HepG2 (cell line): ENCODE results near the gene NCOA3. TPM values are rescaled to one million over a fixed set of nuclear protein-coding genes. Genes with fewer than 3 reads are reported as not detected.
A peak's percentile ranks its signal among the peaks of the same experiment; 100 is the strongest.

Experiments used
- ATAC-seq: fragments of 200-7000 bp; cut with Tn5 transposase; 3 replicates; pipeline ENCODE4 v1.9.1; 2020; ENCODE audit warnings: mild to moderate bottlenecking, moderate library complexity
- BruUV-seq: library from RNA; stranded (reverse); fragments of 400-500 nt; replicated peaks from 2 replicates; lab custom pipeline; 2021; lab: Mats Ljungman, UMichigan
- CTCF ChIA-PET: fragments of 300-600 bp; formaldehyde crosslinking; extraction: SDS; loops from one replicate; lab custom pipeline; 2021; ENCODE audit warnings: low total read pairs, inconsistent platforms, low intra/inter-chr PET ratio; lab: Yijun Ruan, JAX
- POLR2A ChIA-PET: fragments of 350-600 bp; sonication (Branson Sonifier 250); formaldehyde crosslinking; loops from one replicate; lab custom pipeline; 2020; ENCODE audit warnings: antibody characterized with exemption, inconsistent platforms; lab: Yijun Ruan, JAX
- DNase-seq: peaks from one replicate; pipeline ENCODE4 v3.0.0-alpha.2; 2015; ENCODE audit warnings: low spot score
- FAIRE-seq: peaks from 3 replicates; lab custom pipeline; 2011; peaks lifted over from hg19 to GRCh38; lab: Jason Lieb, UNC
- H2AFZ ChIP-seq: one replicate; pipeline ENCODE4 v1.6.1; 2011; ENCODE audit warnings: low read length, inconsistent platforms
- H3K27ac ChIP-seq: fragments of 300-600 bp; 3 replicates; pipeline ENCODE4 v1.8.0; 2011; ENCODE audit warnings: mixed run types, mild to moderate bottlenecking, mixed read lengths, low read length, inconsistent platforms; ENCODE audit not compliant: insufficient read depth; ENCODE audit errors: extremely low read length
- H3K27me3 ChIP-seq, 2 experiments: fragments of 200-600 bp in 1 of 2; 2 replicates in 1 of 2; 3 replicates in 1 of 2; pipeline versions ENCODE4 v1.6.0 to v1.8.0; 2011; ENCODE audit warnings: low read length in 2 of 2, mild to moderate bottlenecking in 2 of 2, moderate library complexity in 2 of 2, inconsistent platforms in 1 of 2; ENCODE audit not compliant: insufficient read depth in 2 of 2, control insufficient read depth in 1 of 2
- H3K36me3 ChIP-seq, 2 experiments: fragments of 200-600 bp in 1 of 2; replicated peaks in 1 of 2; 2 replicates in 1 of 2; 3 replicates in 1 of 2; pipeline versions ENCODE4 v1.5.1 to v1.8.0; 2011; ENCODE audit warnings: low read length in 2 of 2, inconsistent platforms in 1 of 2; ENCODE audit not compliant: insufficient read depth in 2 of 2, control insufficient read depth in 1 of 2
- H3K4me1 ChIP-seq: 2 replicates; pipeline ENCODE4 v1.5.1; 2012; ENCODE audit warnings: low read length, inconsistent platforms; ENCODE audit not compliant: insufficient read depth
- H3K4me2 ChIP-seq: 2 replicates; pipeline ENCODE4 v1.6.0; 2011; ENCODE audit warnings: low read depth, low read length, inconsistent platforms
- H3K4me3 ChIP-seq, 3 experiments: fragments of 200-600 bp in 1 of 3; sonication (generic), shearing (Covaris generic) in 1 of 3; replicated peaks in 1 of 3; 2 replicates each; pipeline ENCODE4 v1.5.1; 2011 to 2016; ENCODE audit warnings: low read length in 3 of 3, inconsistent platforms in 2 of 3, low read depth in 2 of 3, mild to moderate bottlenecking in 2 of 3, control low read depth in 1 of 3, mixed read lengths in 1 of 3; ENCODE audit not compliant: insufficient read depth in 1 of 3
- H3K79me2 ChIP-seq: one replicate; pipeline ENCODE4 v1.6.1; 2011; ENCODE audit warnings: low read length, inconsistent platforms; ENCODE audit not compliant: insufficient read depth
- H3K9ac ChIP-seq: 2 replicates; pipeline ENCODE4 v1.6.0; 2011; ENCODE audit warnings: mild to moderate bottlenecking, low read depth, low read length, inconsistent platforms; ENCODE audit not compliant: insufficient read depth
- H3K9me3 ChIP-seq: 2 replicates; pipeline ENCODE4 v1.5.1; 2012; ENCODE audit warnings: mild to moderate bottlenecking, low read length
- H4K20me1 ChIP-seq: 2 replicates; pipeline ENCODE4 v1.6.0; 2011; ENCODE audit warnings: inconsistent platforms, mild to moderate bottlenecking, low read length, moderate library complexity; ENCODE audit not compliant: insufficient read depth
- CREM ChIP-seq, 2 experiments: sonication (generic) in 1 of 2; formaldehyde crosslinking in 1 of 2; IDR thresholded peaks; 2 replicates each; pipeline versions ENCODE4 v1.4.0 to v1.6.1; 2016 to 2020; ENCODE audit warnings: antibody characterized with exemption in 1 of 2, mild to moderate bottlenecking in 1 of 2, missing genetic modification reagents in 1 of 2
- KAT2B ChIP-seq: fragments of 150-350 bp; IDR thresholded peaks from 2 replicates; pipeline ENCODE4 v1.6.1; 2014; ENCODE audit warnings: low read depth, low read length, borderline replicate concordance
- KLF11 ChIP-seq: IDR thresholded peaks from 2 replicates; pipeline ENCODE4 v1.6.1; 2016; ENCODE audit warnings: missing compliant biosample characterization
- NFKB2 ChIP-seq: sonication (generic); formaldehyde crosslinking; IDR thresholded peaks from 2 replicates; pipeline ENCODE4 v1.4.0; 2020; ENCODE audit warnings: missing genetic modification reagents, borderline replicate concordance
- ZMAT3 ChIP-seq: sonication (generic); formaldehyde crosslinking; conservative IDR thresholded peaks from 2 replicates; pipeline ENCODE4 v1.7.0; 2021; ENCODE audit warnings: missing genetic modification reagents
- ZNF256 ChIP-seq: sonication (generic); formaldehyde crosslinking; conservative IDR thresholded peaks from 2 replicates; pipeline ENCODE4 v1.4.0; 2020; ENCODE audit warnings: missing genetic modification reagents
- ZNF567 ChIP-seq: sonication (generic); formaldehyde crosslinking; IDR thresholded peaks from 2 replicates; pipeline ENCODE4 v1.8.1; 2023; ENCODE audit warnings: mild to moderate bottlenecking, missing genetic modification reagents, borderline replicate concordance
- ZNF674 ChIP-seq: sonication (generic); formaldehyde crosslinking; IDR thresholded peaks from 2 replicates; pipeline ENCODE4 v1.5.0; 2020; ENCODE audit warnings: low read depth, mild to moderate bottlenecking, missing genetic modification reagents
- ZNF747 ChIP-seq: sonication (generic); formaldehyde crosslinking; IDR thresholded peaks from 2 replicates; pipeline ENCODE4 v1.8.1; 2023; ENCODE audit warnings: missing genetic modification reagents, mild to moderate bottlenecking, borderline replicate concordance
- WGBS: methylation state at CpG from one replicate; pipeline ENCODE4 v1.1.6; 2017; ENCODE audit warnings: low lambda C conversion rate; 5-methylcytosine and 5-hydroxymethylcytosine counted together
- in situ Hi-C: cut with HindIII; loops from 2 replicates; pipeline ENCODE4 v1.10.0; 2017; ENCODE audit warnings: low pct_unique_long_range_greater_than_20kb; ENCODE audit not compliant: extremely low pct_ligation_motif_present
- intact Hi-C: fragments of 100-400 bp; cut with micrococcal nuclease; formaldehyde crosslinking; loops from one replicate; pipeline ENCODE4 v1.10.0; 2022; ENCODE audit not compliant: unreplicated experiment
- polyA plus RNA-seq, 8 experiments: library from polyadenylated mRNA; depleted of rRNA in 3 of 8; stranded (reverse) in 7 of 8; unstranded in 1 of 8; fragments of >200 nt; fragmentation: Illumina TruSeq in 4 of 8; extraction: Trizol in 4 of 8; gene quantifications; 2 replicates each; pipeline versions ENCODE4 v1.2.1 to v1.2.3, GENCODE V29; 2011 to 2016; ENCODE audit warnings: low read depth in 4 of 8, missing spikeins in 1 of 8, mixed read lengths in 1 of 8; ENCODE audit not compliant: insufficient read depth in 1 of 8
- total RNA-seq, 5 experiments: library from RNA; depleted of rRNA; stranded (reverse); fragments of >200 nt; fragmentation: Illumina TruSeq; extraction: Trizol; gene quantifications; 2 replicates each; pipeline ENCODE4 v1.2.3, GENCODE V29; 2016; ENCODE audit warnings: low read depth in 1 of 5
- TF ChIP-seq, protein P1 (sequence below), 2 experiments: IDR thresholded peaks; 2 replicates each; pipeline ENCODE4 v1.6.1; 2011 to 2012; ENCODE audit warnings: low read length in 2 of 2, borderline replicate concordance in 1 of 2, low read depth in 1 of 2, mild to moderate bottlenecking in 1 of 2, moderate library complexity in 1 of 2
- TF ChIP-seq, protein P2 (sequence below): sonication (generic); IDR thresholded peaks from 2 replicates; pipeline ENCODE4 v1.6.1; 2016; ENCODE audit warnings: low read depth, borderline replicate concordance

NCOA3 gene
- total and polyA plus RNA-seq, 2 of the 13 experiments (the other 11 are each of a cell fraction or from before 2014, with no cell fraction given), result 35.0 to 56.8 TPM

DNA sequence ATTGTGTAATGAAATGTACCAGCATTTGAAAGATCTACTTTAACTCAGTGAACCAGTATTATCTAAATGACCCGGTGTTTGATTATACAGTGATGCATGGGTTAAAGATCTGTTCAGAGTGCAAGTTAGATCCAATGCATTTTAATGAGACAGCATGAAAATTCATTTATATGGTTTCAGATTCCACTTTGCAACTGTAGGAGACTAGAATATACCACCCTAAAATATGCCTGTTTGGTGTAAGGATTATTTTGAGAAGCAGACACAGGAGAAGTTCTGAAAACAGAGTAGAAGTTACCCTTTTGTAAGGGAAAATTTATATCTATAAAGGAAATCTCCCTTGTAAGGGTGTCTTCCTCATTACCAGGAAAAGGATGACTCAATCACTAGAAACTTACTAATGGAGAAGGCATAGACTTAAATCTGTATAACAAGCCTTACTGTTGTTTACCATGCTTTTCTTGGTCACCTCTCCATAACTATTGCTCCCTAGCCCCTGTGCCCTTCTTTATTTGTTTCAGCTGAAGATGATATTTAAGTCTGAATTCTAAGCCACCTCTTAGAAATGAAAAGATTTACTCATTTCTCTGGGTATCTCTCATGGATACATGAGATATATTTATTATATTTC, 105.4 kb downstream of the NCOA3 start:
- WGBS, result 88% methylated on average over 1 of the region's 1 CpG
- TF ChIP-seq ZNF567 (CRISPR knock-in tag) (no peak), CREM (IDR thresholded peaks at IDR 0.05) (0 out of 2 replicates have a peak, but pooled peaks have one; percentile 20), CREM (CRISPR knock-in tag; IDR thresholded peaks at IDR 0.05) (no peak)
- CTCF ChIA-PET, result no interaction called here
- H3K79me2 ChIP-seq, result peaks cover 85% of the 10 kb centered on the region
- no peak overlapping the region for H3K4me3 ChIP-seq
- H4K20me1 ChIP-seq, result no peaks in the 10 kb centered on the region; the same call in 1 of the 2 replicates
- BruUV-seq, result no TSS peak
- DNase-seq, result no peak
- POLR2A ChIA-PET, result no interaction called here
- in situ Hi-C loops (no loop called here), intact Hi-C loops (no loop called here)
- H3K27ac ChIP-seq, result no peak overlapping the region
- H3K27me3 ChIP-seq, result no peaks in the 10 kb centered on the region
- no peaks in the 10 kb centered on the region for H3K9me3 ChIP-seq
- peaks cover 49% of the 10 kb centered on the region for H3K4me1 ChIP-seq
- no peak overlapping the region for H3K9ac ChIP-seq
- H3K36me3 ChIP-seq, result peaks cover 6 to 16% of the 10 kb centered on the region in 2 experiments; a peak in 4 of 5 replicates
- ATAC-seq, result no peak
- no peak overlapping the region for H3K4me2 ChIP-seq
- FAIRE-seq, result no peak
- no peak overlapping the region for H2AFZ ChIP-seq

DNA sequence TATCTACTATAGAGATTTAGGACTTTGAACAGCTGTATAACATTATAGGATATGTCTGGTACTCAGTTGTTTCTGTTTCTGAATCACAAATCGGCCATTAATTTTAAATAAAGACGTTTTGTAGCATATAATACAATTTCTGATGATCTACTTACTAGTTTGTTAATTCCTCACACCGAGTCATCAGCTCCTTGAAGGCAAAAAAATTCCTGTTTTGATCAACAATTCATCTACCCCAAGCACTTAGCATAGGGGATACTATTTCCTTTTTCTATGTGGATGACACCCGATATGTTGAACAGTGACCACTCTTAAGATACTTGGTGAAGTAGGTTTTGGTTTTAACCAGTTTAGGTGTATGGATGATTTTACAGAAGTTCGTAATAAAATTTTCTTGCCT, 107.3 kb downstream of the NCOA3 start:
- intact Hi-C loops, result no loop called here
- TF ChIP-seq KAT2B (no peak), ZNF674 (CRISPR knock-in tag) (no peak), KLF11 (CRISPR knock-in tag) (no peak), ZMAT3 (CRISPR knock-in tag) (no peak), ZNF747 (no peak), ZNF256 (CRISPR knock-in tag) (no peak), NFKB2 (CRISPR knock-in tag) (no peak)
- TF ChIP-seq, protein P1, sequence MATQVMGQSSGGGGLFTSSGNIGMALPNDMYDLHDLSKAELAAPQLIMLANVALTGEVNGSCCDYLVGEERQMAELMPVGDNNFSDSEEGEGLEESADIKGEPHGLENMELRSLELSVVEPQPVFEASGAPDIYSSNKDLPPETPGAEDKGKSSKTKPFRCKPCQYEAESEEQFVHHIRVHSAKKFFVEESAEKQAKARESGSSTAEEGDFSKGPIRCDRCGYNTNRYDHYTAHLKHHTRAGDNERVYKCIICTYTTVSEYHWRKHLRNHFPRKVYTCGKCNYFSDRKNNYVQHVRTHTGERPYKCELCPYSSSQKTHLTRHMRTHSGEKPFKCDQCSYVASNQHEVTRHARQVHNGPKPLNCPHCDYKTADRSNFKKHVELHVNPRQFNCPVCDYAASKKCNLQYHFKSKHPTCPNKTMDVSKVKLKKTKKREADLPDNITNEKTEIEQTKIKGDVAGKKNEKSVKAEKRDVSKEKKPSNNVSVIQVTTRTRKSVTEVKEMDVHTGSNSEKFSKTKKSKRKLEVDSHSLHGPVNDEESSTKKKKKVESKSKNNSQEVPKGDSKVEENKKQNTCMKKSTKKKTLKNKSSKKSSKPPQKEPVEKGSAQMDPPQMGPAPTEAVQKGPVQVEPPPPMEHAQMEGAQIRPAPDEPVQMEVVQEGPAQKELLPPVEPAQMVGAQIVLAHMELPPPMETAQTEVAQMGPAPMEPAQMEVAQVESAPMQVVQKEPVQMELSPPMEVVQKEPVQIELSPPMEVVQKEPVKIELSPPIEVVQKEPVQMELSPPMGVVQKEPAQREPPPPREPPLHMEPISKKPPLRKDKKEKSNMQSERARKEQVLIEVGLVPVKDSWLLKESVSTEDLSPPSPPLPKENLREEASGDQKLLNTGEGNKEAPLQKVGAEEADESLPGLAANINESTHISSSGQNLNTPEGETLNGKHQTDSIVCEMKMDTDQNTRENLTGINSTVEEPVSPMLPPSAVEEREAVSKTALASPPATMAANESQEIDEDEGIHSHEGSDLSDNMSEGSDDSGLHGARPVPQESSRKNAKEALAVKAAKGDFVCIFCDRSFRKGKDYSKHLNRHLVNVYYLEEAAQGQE (IDR thresholded peaks at IDR 0.05; ENCODE audit: borderline replicate concordance in 1 of 2, low read depth in 1 of 2, low read length in 2 of 2), result no peak
- TF ChIP-seq, protein P2, sequence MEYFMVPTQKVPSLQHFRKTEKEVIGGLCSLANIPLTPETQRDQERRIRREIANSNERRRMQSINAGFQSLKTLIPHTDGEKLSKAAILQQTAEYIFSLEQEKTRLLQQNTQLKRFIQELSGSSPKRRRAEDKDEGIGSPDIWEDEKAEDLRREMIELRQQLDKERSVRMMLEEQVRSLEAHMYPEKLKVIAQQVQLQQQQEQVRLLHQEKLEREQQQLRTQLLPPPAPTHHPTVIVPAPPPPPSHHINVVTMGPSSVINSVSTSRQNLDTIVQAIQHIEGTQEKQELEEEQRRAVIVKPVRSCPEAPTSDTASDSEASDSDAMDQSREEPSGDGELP, result no peak
- 95% methylated on average over 5 of the region's 5 CpGs for WGBS
- ATAC-seq (no peak), DNase-seq (no peak), FAIRE-seq (no peak)
- in situ Hi-C loops, result no loop called here
- Histone ChIP-seq H3K27me3 (no peaks in the 10 kb centered on the region), H3K9ac (no peak overlapping the region), H3K9me3 (no peaks in the 10 kb centered on the region), H3K4me1 (peaks cover 38% of the 10 kb centered on the region), H3K4me3 (no peak overlapping the region), H3K79me2 (peaks cover 79% of the 10 kb centered on the region), H3K4me2 (no peak overlapping the region), H4K20me1 (no peaks in the 10 kb centered on the region; the same call in 1 of the 2 replicates), H3K36me3 (peaks cover 6 to 16% of the 10 kb centered on the region in 2 experiments; a peak in 4 of 5 replicates), H2AFZ (no peak overlapping the region), H3K27ac (no peak overlapping the region)
- BruUV-seq, result no TSS peak
- CTCF ChIA-PET, result no interaction called here
- POLR2A ChIA-PET, result interaction anchor here (1.2 kb wide), 1 partner anchor 32 kb away, joined by 3 read pairs; no protein-coding TSS in a partner anchor
